Measurements from ENCODE around the gene FCN1. TPM values are rescaled to one million over a fixed set of nuclear protein-coding genes. Genes with fewer than 3 reads are reported as not detected.

Gene FCN1
- total RNA-seq, 2 donors from 2014 or later: 0.92 to 0.95 TPM

- intact Hi-C loops (cut with DNase I, micrococcal nuclease): no loop called here
- no peak for ATAC-seq
- no peak for DNase-seq
Observed at GRCh38 chr9:134885679-134886412, 31.9 kb downstream of the FCN1 start.

- no peak for DNase-seq
- ATAC-seq: no peak
- intact Hi-C loops (cut with DNase I, micrococcal nuclease): no loop called here
Observed at GRCh38 chr9:134885001-134885678, 32.6 kb downstream of the FCN1 start.

GRCh38 chr9:134884492-134884891, 33.2 kb downstream of the FCN1 start:
- ATAC-seq: no peak
- DNase-seq: no peak
- intact Hi-C loops (cut with DNase I, micrococcal nuclease): no loop called here

DNA sequence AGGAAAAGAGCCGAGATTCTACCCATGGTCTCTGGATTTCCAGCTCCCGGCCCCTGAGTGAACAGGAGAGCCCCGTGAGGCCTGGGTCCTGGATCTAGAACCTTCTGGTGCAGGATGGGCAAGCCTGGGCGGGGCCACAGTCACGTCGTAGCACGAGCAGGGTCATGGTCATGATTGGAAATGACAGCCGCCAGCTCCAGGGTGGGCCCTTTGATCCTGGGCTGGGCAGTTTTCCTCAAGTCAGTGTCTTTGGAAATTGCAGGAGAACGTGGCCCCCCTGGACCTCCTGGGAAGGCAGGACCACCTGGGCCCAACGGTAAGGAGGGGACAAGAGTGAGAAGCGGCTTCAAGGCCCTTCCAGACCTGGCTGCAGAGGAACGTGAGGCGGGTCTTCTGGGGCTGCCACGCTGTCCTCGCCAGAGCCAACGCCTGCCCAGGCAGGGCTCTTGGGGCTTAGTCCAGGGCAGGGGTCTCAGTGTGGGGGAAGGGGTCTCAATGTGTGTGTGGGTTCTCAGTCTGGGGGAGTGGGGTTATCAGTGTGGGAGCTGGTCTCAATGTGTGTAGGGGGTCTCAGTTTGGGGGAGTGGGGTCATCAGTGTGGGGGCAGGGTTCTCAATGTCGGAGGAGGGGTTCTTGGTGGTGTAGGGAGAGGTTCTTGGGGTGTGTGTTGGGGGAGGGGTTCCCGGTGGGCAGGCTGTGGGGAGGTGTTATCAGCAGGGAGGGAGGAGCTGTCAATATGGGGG, 34.5 kb downstream of the FCN1 start:
- intact Hi-C loops (cut with DNase I, micrococcal nuclease): no loop called here
- ATAC-seq (no peak), DNase-seq (no peak)

DNA sequence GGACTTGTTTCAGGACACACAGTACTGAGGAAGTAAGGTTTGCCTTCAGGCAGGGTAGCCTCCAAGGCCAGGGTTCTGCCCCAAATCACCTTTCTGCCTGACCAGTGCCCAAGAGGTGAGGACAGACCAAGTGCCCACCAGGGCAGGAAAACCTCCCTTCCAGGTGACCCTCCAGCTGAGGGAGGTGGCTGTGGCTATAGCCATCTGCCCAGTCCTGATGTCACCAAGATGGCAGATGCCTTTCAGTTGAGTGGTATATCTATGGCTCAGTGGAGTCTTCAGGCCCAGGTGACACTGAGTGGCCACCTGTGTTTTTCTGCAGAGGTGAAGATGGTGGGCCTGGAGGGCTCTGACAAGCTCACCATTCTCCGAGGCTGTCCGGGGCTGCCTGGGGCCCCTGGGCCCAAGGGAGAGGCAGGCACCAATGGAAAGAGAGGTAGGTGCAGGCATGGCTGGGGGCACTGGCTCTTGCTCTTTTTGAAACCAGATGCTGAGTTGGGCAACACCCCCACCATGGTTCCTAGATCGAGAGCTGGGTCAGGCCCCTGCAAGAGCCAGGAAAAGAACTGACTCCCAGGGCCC, 35.4 kb downstream of the FCN1 start:
- ATAC-seq (no peak), DNase-seq (no peak)
- intact Hi-C loops (cut with DNase I, micrococcal nuclease): no loop called here

DNA sequence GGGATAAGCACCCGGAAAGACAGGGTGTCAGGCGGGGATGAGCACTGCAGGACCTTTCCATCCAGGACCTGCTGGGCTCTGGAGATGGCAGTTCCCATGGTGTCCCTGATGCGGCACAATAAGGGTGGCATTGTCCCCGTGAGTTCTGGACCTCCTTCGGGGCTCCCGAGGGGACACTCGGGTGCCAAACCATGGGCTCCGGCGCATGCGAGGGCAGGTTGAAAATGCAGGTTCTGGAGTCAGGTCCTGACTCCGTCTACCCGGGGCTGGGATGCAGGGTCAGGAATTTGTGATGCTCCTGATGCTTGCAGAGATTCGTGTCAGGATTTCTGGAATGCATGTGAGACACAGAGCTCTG, 36.4 kb downstream of the FCN1 start:
- intact Hi-C loops (cut with DNase I, micrococcal nuclease): no loop called here

GRCh38 chr9:134880484-134881312, 37.0 kb downstream of the FCN1 start, which contains the start of gene FCN2:
Gene FCN2 (plus strand): TSS chr9:134880810. CDS start chr9:134880822, 12 bp downstream.
- intact Hi-C loops (cut with DNase I, micrococcal nuclease): no loop called here
- DNase-seq (no peak), ATAC-seq (no peak)

More for the DNA sequence above, 36.4 kb downstream of the FCN1 start:
- DNase-seq (no peak), ATAC-seq (no peak)

DNA sequence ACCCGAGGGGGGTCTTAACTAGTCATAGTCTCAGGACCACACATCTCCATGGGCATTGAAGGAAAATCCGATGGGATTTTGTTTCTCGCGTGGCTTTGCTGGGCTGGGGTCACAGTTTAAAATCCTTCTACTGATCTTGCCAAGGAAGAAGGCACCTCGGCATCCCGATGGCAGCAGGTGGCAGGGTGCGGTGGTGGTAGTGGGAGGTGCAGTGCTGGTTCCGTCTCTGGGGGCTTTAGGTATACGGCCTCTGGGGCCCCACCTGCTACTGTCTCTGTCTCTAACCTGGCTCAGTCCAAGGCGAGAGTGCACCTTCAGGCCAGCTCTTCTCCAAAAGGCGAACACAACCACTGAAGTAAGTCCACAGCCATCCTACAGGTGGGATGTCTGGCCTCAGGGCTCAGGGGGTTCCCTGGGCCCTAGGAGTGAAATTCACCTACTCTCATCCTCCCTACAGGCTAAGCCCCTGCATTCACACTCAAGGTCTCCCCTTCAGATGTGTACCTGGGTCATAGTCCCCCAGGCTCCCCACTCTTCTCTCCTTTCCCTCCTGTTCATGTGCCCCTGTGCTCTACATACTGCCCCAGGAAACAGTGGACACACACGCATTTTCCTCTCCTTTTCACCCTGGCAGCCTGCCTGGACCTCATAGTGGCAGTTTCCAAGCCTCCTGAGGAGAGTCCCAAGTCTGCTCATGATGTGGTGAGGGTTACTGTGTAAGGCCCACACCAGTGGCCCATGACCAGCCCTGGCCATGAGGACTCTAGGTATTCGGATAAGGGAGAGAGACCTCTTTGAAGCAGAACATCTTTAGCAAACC, 37.8 kb downstream of the FCN1 start:
- ATAC-seq: no peak
- intact Hi-C loops (cut with DNase I, micrococcal nuclease): no loop called here
- DNase-seq: no peak

GRCh38 chr9:134877541-134877940, 40.2 kb downstream of the FCN1 start:
- no peak for ATAC-seq
- intact Hi-C loops (cut with DNase I, micrococcal nuclease): no loop called here
- DNase-seq: no peak

GRCh38 chr9:134875371-134875770, 42.3 kb downstream of the FCN1 start:
- intact Hi-C loops (cut with DNase I, micrococcal nuclease): no loop called here

DNA sequence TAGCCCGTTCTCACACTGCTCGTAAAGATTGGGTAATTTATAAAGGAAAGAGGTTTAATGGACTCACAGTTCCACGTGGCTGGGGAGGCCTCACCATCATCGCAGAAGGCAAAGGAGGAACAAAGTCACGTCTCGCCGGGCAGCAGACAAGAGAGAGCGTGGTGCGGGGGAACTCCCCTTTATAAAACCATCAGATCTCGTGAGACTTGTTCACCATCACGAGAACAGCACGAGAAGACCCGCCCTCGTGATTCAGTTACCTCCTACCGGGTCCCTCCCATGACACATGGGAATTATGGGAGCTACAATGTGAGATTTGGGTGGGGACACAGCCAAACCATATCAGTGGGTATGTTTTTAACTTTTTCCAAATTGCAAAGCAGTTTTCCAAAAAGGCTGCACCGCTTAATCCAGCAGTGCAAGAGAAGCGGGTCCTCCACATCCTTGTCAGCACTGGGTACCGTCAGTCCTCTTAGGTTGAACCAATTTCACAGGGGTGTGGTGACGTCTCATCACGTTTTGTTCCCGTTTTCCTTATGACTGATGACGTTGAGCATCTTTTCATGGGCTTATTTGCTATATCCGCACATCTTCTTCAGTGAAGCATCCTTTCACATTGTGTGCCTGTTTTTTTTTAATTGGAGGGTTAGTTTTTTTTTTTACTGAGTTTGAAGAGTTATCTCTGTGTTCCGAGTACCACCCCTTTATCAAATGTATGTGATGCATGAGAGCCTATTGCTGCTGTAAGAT, 45.1 kb downstream of the FCN1 start:
- DNase-seq (no peak), ATAC-seq (no peak)
- intact Hi-C loops (cut with DNase I, micrococcal nuclease): no loop called here

More at GRCh38 chr9:134875371-134875770, 42.3 kb downstream of the FCN1 start:
- ATAC-seq (no peak), DNase-seq (no peak)

- no peak for DNase-seq
- intact Hi-C loops (cut with DNase I, micrococcal nuclease): no loop called here
- no peak for ATAC-seq
Observed at GRCh38 chr9:134871697-134872340, 45.9 kb downstream of the FCN1 start.

- no peak for ATAC-seq
- intact Hi-C loops (cut with DNase I, micrococcal nuclease): no loop called here
- no peak for DNase-seq
Observed at GRCh38 chr9:134870746-134871662, 46.7 kb downstream of the FCN1 start.

- ATAC-seq (no peak), DNase-seq (no peak)
- intact Hi-C loops (cut with DNase I, micrococcal nuclease): no loop called here
Observed at GRCh38 chr9:134870301-134870694, 47.4 kb downstream of the FCN1 start.

DNA sequence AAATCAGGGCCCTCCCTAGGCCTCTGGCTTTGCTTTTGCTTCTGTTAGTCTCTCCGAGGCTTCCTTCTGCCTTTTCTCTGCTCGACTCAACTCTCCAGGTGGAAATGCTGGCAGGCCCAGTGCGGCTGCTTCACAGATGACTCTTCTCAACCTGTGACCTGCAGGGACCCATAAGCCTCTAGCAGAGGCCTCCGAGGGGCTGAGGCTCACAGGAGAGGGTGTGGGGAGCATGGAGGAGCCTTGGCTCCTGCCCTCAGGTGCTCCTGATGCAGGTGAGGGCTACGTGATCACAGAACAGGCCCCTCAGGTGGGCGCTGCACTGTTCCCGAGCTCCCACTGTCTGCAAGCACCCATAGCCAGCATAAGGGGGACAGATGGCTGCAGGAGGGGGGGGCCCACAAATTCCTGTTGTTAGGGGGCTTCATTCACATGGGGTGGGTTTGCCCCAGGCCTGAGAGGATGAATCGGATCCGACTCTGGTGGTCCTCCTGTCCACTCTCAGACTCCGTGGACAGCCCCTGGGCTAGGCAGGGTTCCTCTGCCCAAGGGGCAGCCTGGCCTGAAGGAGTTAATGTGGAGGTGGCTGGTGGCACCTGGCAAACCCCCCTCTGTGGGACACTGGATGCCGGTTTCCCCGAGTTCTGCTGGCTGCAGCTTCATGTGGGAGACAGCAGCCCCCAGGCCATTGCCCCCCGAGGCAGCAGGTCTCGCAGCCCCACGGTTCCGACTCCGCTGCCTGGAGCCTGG, 48.0 kb downstream of the FCN1 start:
- no peak for DNase-seq
- intact Hi-C loops (cut with DNase I, micrococcal nuclease): no loop called here
- ATAC-seq: no peak

Data from left colon (tissue), 2 donors.